GM23338 (cell line): ENCODE results near the gene CTNNA3. TPM values are rescaled to one million over a fixed set of nuclear protein-coding genes. Genes with fewer than 3 reads are reported as not detected.

Source experiments
- ATAC-seq: fragments of 200-7000 bp; cut with Tn5 transposase; 3 replicates; pipeline ENCODE4 v1.9.1; 2020
- DNase-seq: peaks from one replicate; pipeline ENCODE4 v3.0.0-alpha.2; 2015; ENCODE audit warnings: low spot score
- H2AFZ ChIP-seq: fragments of 200-600 bp; sonication (generic); 2 replicates; pipeline ENCODE4 v1.8.0; 2016; ENCODE audit warnings: antibody characterized with exemption, mild to moderate bottlenecking, moderate library complexity
- H3F3A ChIP-seq: fragments of 200-600 bp; sonication (generic); replicated peaks from 2 replicates; pipeline ENCODE4 v1.8.0; 2017; ENCODE audit warnings: antibody characterized with exemption, mixed run types, low read depth
- H3K27ac ChIP-seq: fragments of 200-600 bp; sonication (generic); 2 replicates; pipeline ENCODE4 v1.6.1; 2016; ENCODE audit warnings: low read depth
- H3K27me3 ChIP-seq: fragments of 200-600 bp; sonication (generic); 2 replicates; pipeline ENCODE4 v1.8.0; 2016; ENCODE audit warnings: mild to moderate bottlenecking, mixed run types, moderate library complexity; ENCODE audit not compliant: insufficient read depth
- H3K36me3 ChIP-seq: fragments of 200-600 bp; sonication (generic); 2 replicates; pipeline ENCODE4 v1.8.0; 2016; ENCODE audit warnings: mild to moderate bottlenecking; ENCODE audit not compliant: insufficient read depth
- H3K4me1 ChIP-seq: fragments of 200-600 bp; sonication (generic); 2 replicates; pipeline ENCODE4 v1.8.0; 2016; ENCODE audit warnings: mild to moderate bottlenecking, moderate library complexity; ENCODE audit not compliant: insufficient read depth
- H3K4me2 ChIP-seq: fragments of 200-600 bp; sonication (generic); 2 replicates; pipeline ENCODE4 v1.7.1; 2017; ENCODE audit warnings: mixed run types
- H3K4me3 ChIP-seq: fragments of 200-600 bp; sonication (generic); 2 replicates; pipeline ENCODE4 v1.6.1; 2016; ENCODE audit warnings: mixed run types
- H3K79me2 ChIP-seq: fragments of 200-600 bp; sonication (generic); replicated peaks from 2 replicates; pipeline ENCODE4 v1.8.0; 2017; ENCODE audit warnings: mild to moderate bottlenecking; ENCODE audit not compliant: insufficient read depth
- H3K9me2 ChIP-seq: fragments of 200-600 bp; sonication (generic); 2 replicates; pipeline ENCODE4 v1.8.0; 2017; ENCODE audit not compliant: insufficient read depth
- H4K20me1 ChIP-seq: fragments of 200-600 bp; sonication (generic); replicated peaks from 2 replicates; pipeline ENCODE4 v1.8.0; 2017; ENCODE audit warnings: mild to moderate bottlenecking; ENCODE audit not compliant: insufficient read depth
- H3K27ac Mint-ChIP-seq: 2 replicates; pipeline ENCODE4 v1.8.0; 2020; ENCODE audit warnings: inconsistent platforms, mild to moderate bottlenecking, moderate library complexity, mixed read lengths
- H3K27me3 Mint-ChIP-seq: 3 replicates; pipeline ENCODE4 v1.8.0; 2022; ENCODE audit warnings: low read depth, mild to moderate bottlenecking, moderate library complexity, mixed read lengths, inconsistent platforms; ENCODE audit not compliant: insufficient read depth, poor library complexity
- H3K36me3 Mint-ChIP-seq: 3 replicates; pipeline ENCODE4 v1.8.0; 2021; ENCODE audit warnings: low read depth, mild to moderate bottlenecking, inconsistent platforms, moderate library complexity, mixed read lengths
- H3K4me1 Mint-ChIP-seq: 3 replicates; pipeline ENCODE4 v1.8.0; 2020; ENCODE audit warnings: mild to moderate bottlenecking, inconsistent platforms, mixed read lengths
- H3K4me3 Mint-ChIP-seq: 3 replicates; pipeline ENCODE4 v1.8.0; 2021; ENCODE audit warnings: moderate library complexity, mild to moderate bottlenecking, inconsistent platforms, mixed read lengths
- H3K9me3 Mint-ChIP-seq: 3 replicates; pipeline ENCODE4 v1.8.0; 2020; ENCODE audit warnings: moderate library complexity, mild to moderate bottlenecking, inconsistent platforms, mixed read lengths
- CREB1 ChIP-seq: fragments of 250-450 bp; sonication (Bioruptor Pico); IDR thresholded peaks from 2 replicates; pipeline ENCODE4 v1.5.0; 2020; ENCODE audit warnings: low read depth, mild to moderate bottlenecking, moderate library complexity
- CTCF ChIP-seq, 2 experiments: fragments of 200-600 bp in 1 of 2; sonication (generic) in 1 of 2; conservative IDR thresholded peaks; 2 replicates each; pipeline versions ENCODE4 v1.5.1 to v1.6.1; 2016 to 2017; ENCODE audit warnings: antibody characterized with exemption in 2 of 2, low read depth in 2 of 2, mild to moderate bottlenecking in 2 of 2, moderate library complexity in 1 of 2
- ETS1 ChIP-seq: IDR thresholded peaks from 2 replicates; pipeline ENCODE4 v1.6.1; 2016; ENCODE audit warnings: antibody characterized with exemption
- EZH2 ChIP-seq: fragments of 200-600 bp; sonication (generic); IDR thresholded peaks from one replicate; pipeline ENCODE4 v1.8.0; 2017; ENCODE audit warnings: antibody characterized with exemption, mild to moderate bottlenecking, low read depth; ENCODE audit not compliant: unreplicated experiment
- JUNB ChIP-seq: IDR thresholded peaks from one replicate; pipeline ENCODE4 v1.6.1; 2016; ENCODE audit warnings: antibody characterized with exemption; ENCODE audit not compliant: unreplicated experiment
- NANOG ChIP-seq: IDR thresholded peaks from 2 replicates; pipeline ENCODE4 v1.6.1; 2016; ENCODE audit warnings: antibody characterized with exemption, borderline replicate concordance
- POLR2AphosphoS5 ChIP-seq: IDR thresholded peaks from 2 replicates; pipeline ENCODE4 v1.6.1; 2016; ENCODE audit warnings: antibody characterized with exemption, low read depth
- REST ChIP-seq: IDR thresholded peaks from one replicate; pipeline ENCODE4 v1.6.1; 2018; ENCODE audit warnings: antibody characterized with exemption; ENCODE audit not compliant: unreplicated experiment
- STAT1 ChIP-seq: IDR thresholded peaks from one replicate; pipeline ENCODE4 v1.6.1; 2016; ENCODE audit warnings: antibody characterized with exemption; ENCODE audit not compliant: unreplicated experiment
- ZNF114 ChIP-seq: fragments of 250-450 bp; sonication (Bioruptor Pico); IDR thresholded peaks from 2 replicates; pipeline ENCODE4 v1.5.0; 2020; ENCODE audit warnings: mild to moderate bottlenecking, moderate library complexity
- ZNF331 ChIP-seq: fragments of 250-450 bp; sonication (Bioruptor Pico); IDR thresholded peaks from 2 replicates; pipeline ENCODE4 v1.5.0; 2020; ENCODE audit warnings: low read depth, mild to moderate bottlenecking, moderate library complexity
- polyA plus RNA-seq: library from polyadenylated mRNA; unstranded; fragments of >200 nt; fragmentation: Nextera tagmentation; extraction: Ambion mirVana; gene quantifications from 2 replicates; pipeline ENCODE4 v1.2.1, GENCODE V29; 2016
- total RNA-seq: library from RNA; depleted of rRNA; stranded (reverse); fragments of >200 nt; shearing (Covaris generic); gene quantifications from 2 replicates; pipeline ENCODE4 v1.2.3, GENCODE V29; 2014

Gene CTNNA3
- total and polyA plus RNA-seq, 2 experiments from 2014 or later: 0.71 to 3.3 TPM

GRCh38 chr10:66928776-66929175, 767.2 kb downstream of the CTNNA3 start (continued):
- no peak for TF ChIP-seq ETS1
- TF ChIP-seq CREB1 (CRISPR knock-in tag): no peak
- no peak for TF ChIP-seq CTCF (conservative IDR thresholded peaks at IDR 0.05; ENCODE audit: low read depth in 2 of 2)
- TF ChIP-seq POLR2AphosphoS5: no peak
- TF ChIP-seq EZH2: no peak

- H3K4me3 Mint-ChIP-seq: peak overlapping the region; percentile 75
- Histone ChIP-seq H3F3A (no peaks in the 10 kb centered on the region), H3K4me3 (peak overlapping the region; percentile 54), H3K4me2 (peak overlapping the region; percentile 73), H3K9me2 (no peaks in the 10 kb centered on the region), H3K27me3 (peaks cover 36% of the 10 kb centered on the region), H3K79me2 (no peaks in the 10 kb centered on the region), H3K4me1 (peaks cover 40% of the 10 kb centered on the region), H2AFZ (peak overlapping the region; percentile 33), H3K27ac (no peak overlapping the region), H3K36me3 (no peaks in the 10 kb centered on the region), H4K20me1 (no peaks in the 10 kb centered on the region)
- DNase-seq (peak; percentile 55), ATAC-seq (peak; percentile 10)
- peaks cover 51% of the 10 kb centered on the region for H3K4me1 Mint-ChIP-seq
- H3K27ac Mint-ChIP-seq: no peak overlapping the region
- TF ChIP-seq NANOG: no peak
- TF ChIP-seq CTCF (conservative IDR thresholded peaks at IDR 0.05; ENCODE audit: low read depth in 2 of 2): 0 out of 4 replicates have a peak, but pooled peaks of 1 of the 2 experiments have one; percentile 3
- TF ChIP-seq ZNF331 (CRISPR knock-in tag): no peak
- no peak for TF ChIP-seq JUNB
- TF ChIP-seq ZNF114 (CRISPR knock-in tag): no peak
- TF ChIP-seq EZH2: no peak
- peak; percentile 55 for TF ChIP-seq CREB1 (CRISPR knock-in tag)
- TF ChIP-seq REST: no peak
- no peak for TF ChIP-seq ETS1
- no peak for TF ChIP-seq STAT1
- no peaks in the 10 kb centered on the region for H3K36me3 Mint-ChIP-seq
- H3K9me3 Mint-ChIP-seq: no peaks in the 10 kb centered on the region
- peaks cover 21% of the 10 kb centered on the region for H3K27me3 Mint-ChIP-seq
These were observed 767.8 kb downstream of the CTNNA3 start for GRCh38 chr10:66927971-66928770.
